AG04450 (cell line): ENCODE results near the gene CLTRN. TPM values are rescaled to one million over a fixed set of nuclear protein-coding genes. Genes with fewer than 3 reads are reported as not detected.
A peak's percentile ranks its signal among the peaks of the same experiment; 100 is the strongest.

Experiments used
- CTCF ChIA-PET: fragments of 300-600, 350-600 bp; formaldehyde crosslinking; extraction: SDS; loops from one replicate; lab custom pipeline; 2022; ENCODE audit warnings: antibody characterized with exemption, inconsistent platforms; lab: Charles Lee
- POLR2A ChIA-PET: fragments of 350-600 bp; formaldehyde crosslinking; extraction: SDS; loops from one replicate; lab custom pipeline; 2021; ENCODE audit warnings: antibody characterized with exemption, inconsistent platforms; lab: Yijun Ruan, JAX
- DNase-seq: peaks from one replicate; pipeline ENCODE4 v3.0.0-alpha.2; 2011; ENCODE audit warnings: low read depth, low spot score
- H3K27ac ChIP-seq: one replicate; pipeline ENCODE4 v1.5.1; 2012; ENCODE audit warnings: low read depth, low read length, control low read depth
- H3K27me3 ChIP-seq: one replicate; pipeline ENCODE4 v1.6.0; 2012; ENCODE audit warnings: low read length; ENCODE audit not compliant: control insufficient read depth, insufficient read depth
- H3K4me3 ChIP-seq: 2 replicates; pipeline ENCODE4 v1.5.1; 2011; ENCODE audit warnings: mild to moderate bottlenecking, low read depth, low read length, control low read depth
- H3K9me3 ChIP-seq: 2 replicates; pipeline ENCODE4 v1.5.1; 2012; ENCODE audit warnings: low read length; ENCODE audit not compliant: control insufficient read depth, insufficient read depth
- CTCF ChIP-seq: IDR thresholded peaks from 2 replicates; pipeline ENCODE4 v1.5.1; 2011; ENCODE audit warnings: low read depth, low read length, control low read depth, inconsistent platforms
- polyA plus RNA-seq: library from polyadenylated mRNA; depleted of rRNA; stranded (reverse); fragments of >200 nt; gene quantifications from 2 replicates; pipeline ENCODE4 v1.2.3, GENCODE V29; 2011

Gene CLTRN
- polyA plus RNA-seq, 1 experiment = 0.29 TPM

- no peak for TF ChIP-seq CTCF
Measured at GRCh38 chrX:15679246-15679645, 14.6 kb upstream of the CLTRN start.

DNA sequence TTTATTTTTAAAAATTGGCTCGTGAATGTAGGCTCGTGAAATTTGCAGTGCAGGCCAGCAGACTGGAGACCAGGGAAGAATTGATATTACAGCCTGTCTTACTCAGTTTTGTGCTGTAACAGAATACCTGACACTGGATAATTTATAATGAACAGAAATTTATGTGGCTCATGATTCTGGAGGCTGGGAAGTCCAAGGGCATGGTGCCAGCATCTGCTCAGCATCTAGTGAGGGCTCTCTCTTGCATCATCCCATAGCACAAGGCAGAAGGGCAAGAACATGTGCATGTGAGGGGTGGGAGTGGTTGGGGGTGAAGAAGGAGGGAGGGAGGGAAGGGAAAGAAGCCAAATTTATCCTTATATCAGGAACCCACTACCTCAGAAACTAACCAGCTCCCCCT is 13.7 kb upstream of the CLTRN start:
- Histone ChIP-seq H3K27me3 (no peaks in the 10 kb centered on the region), H3K4me3 (no peak overlapping the region), H3K9me3 (no peaks in the 10 kb centered on the region), H3K27ac (no peak overlapping the region)
- POLR2A ChIA-PET = no interaction called here
- CTCF ChIA-PET = no interaction called here
- no peak for DNase-seq
- no peak for TF ChIP-seq CTCF

More at GRCh38 chrX:15679246-15679645, 14.6 kb upstream of the CLTRN start:
- no peak overlapping the region for H3K4me3 ChIP-seq
- ChIA-PET CTCF (no interaction called here), POLR2A (no interaction called here)
- H3K27me3 ChIP-seq = no peaks in the 10 kb centered on the region
- DNase-seq = no peak
- H3K27ac ChIP-seq = no peak overlapping the region
- H3K9me3 ChIP-seq = no peaks in the 10 kb centered on the region

DNA sequence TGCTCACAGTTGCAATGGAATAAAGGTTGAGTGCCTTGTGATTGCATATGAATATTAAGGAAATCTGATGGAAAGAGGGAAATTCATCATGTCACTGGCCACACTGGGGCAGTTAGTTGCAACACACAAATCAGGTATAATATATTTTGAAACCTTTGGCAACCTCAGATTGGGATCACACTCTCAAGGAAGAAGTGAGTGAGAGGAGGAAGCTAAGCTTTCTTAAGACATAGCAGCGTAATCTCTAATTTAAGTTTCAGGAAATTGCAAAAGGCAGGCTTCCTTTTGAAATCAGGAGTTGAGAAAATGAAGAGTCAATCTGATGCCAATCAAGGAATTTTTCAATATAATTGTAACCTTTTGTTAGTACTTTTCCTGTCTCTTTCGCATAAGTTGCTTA is 12.3 kb upstream of the CLTRN start:
- H3K27ac ChIP-seq = no peak overlapping the region
- POLR2A ChIA-PET = no interaction called here
- CTCF ChIA-PET = no interaction called here
- DNase-seq = no peak
- no peaks in the 10 kb centered on the region for H3K9me3 ChIP-seq
- TF ChIP-seq CTCF = no peak
- peak overlapping the region; percentile 96 for H3K4me3 ChIP-seq
- no peaks in the 10 kb centered on the region for H3K27me3 ChIP-seq

GRCh38 chrX:15675490-15675921 is 10.9 kb upstream of the CLTRN start:
- Histone ChIP-seq H3K27me3 (no peaks in the 10 kb centered on the region), H3K9me3 (no peaks in the 10 kb centered on the region), H3K4me3 (peak overlapping the region; percentile 96), H3K27ac (peak overlapping the region; percentile 97)
- DNase-seq = no peak
- ChIA-PET POLR2A (no interaction called here), CTCF (interaction anchor here (1.2 kb wide), 1 partner anchor 12 kb away, joined by 3 read pairs; no protein-coding TSS in a partner anchor)
- no peak for TF ChIP-seq CTCF

GRCh38 chrX:15674841-15675489 is 10.4 kb upstream of the CLTRN start:
- POLR2A ChIA-PET = interaction anchor here (0.9 kb wide), 1 partner anchor 51 kb away, joined by 3 read pairs; no protein-coding TSS in a partner anchor
- Histone ChIP-seq H3K9me3 (no peaks in the 10 kb centered on the region), H3K27ac (peak overlapping the region; percentile 97), H3K4me3 (peak overlapping the region; percentile 96), H3K27me3 (no peaks in the 10 kb centered on the region)
- peak; percentile 68 for DNase-seq
- no peak for TF ChIP-seq CTCF
- CTCF ChIA-PET = interaction anchor here (1.2 kb wide), 1 partner anchor 12 kb away, joined by 3 read pairs; no protein-coding TSS in a partner anchor
